H1 (cell line): Measurements from ENCODE around the gene TEX55. TPM values are rescaled to one million over a fixed set of nuclear protein-coding genes. Genes with fewer than 3 reads are reported as not detected.

ENCODE experiments used
- CTCF ChIA-PET: fragments of 300-600 bp; sonication (Branson Sonifier 250); formaldehyde crosslinking; loops from one replicate; lab custom pipeline; 2021; ENCODE audit not compliant: partially characterized antibody; lab: Charles Lee
- POLR2A ChIA-PET: fragments of 300-600 bp; sonication (Branson Sonifier 250); formaldehyde crosslinking; loops from one replicate; lab custom pipeline; 2021; ENCODE audit warnings: inconsistent platforms; ENCODE audit not compliant: partially characterized antibody; lab: Charles Lee
- DNase-seq, 2 experiments: peaks; one replicate each; pipeline versions ENCODE4 v3.0.0 to v3.0.0-alpha.2; 2010 to 2022; ENCODE audit warnings: low spot score in 2 of 2, low read depth in 1 of 2, mixed read lengths in 1 of 2
- FAIRE-seq: peaks from 2 replicates; lab custom pipeline; 2011; peaks lifted over from hg19 to GRCh38; lab: Jason Lieb, UNC
- H2AFZ ChIP-seq: 2 replicates; pipeline ENCODE4 v1.8.1; 2012; ENCODE audit warnings: low read length, inconsistent platforms
- H2AK5ac ChIP-seq: 2 replicates; pipeline ENCODE4 v1.6.1; 2013; ENCODE audit warnings: low read depth, low read length
- H2BK120ac ChIP-seq: replicated peaks from 2 replicates; pipeline ENCODE3; 2013; ENCODE audit warnings: low read depth, low read length, inconsistent platforms
- H2BK12ac ChIP-seq: 2 replicates; pipeline ENCODE4 v1.6.1; 2013; ENCODE audit warnings: low read depth, low read length
- H2BK15ac ChIP-seq: 2 replicates; pipeline ENCODE4 v1.6.1; 2013; ENCODE audit warnings: low read length
- H2BK20ac ChIP-seq: 2 replicates; pipeline ENCODE4 v1.6.1; 2013; ENCODE audit warnings: low read length
- H2BK5ac ChIP-seq: 2 replicates; pipeline ENCODE4 v1.6.1; 2013; ENCODE audit warnings: low read depth, low read length
- H3K14ac ChIP-seq: 2 replicates; pipeline ENCODE4 v1.6.1; 2013; ENCODE audit warnings: inconsistent platforms; ENCODE audit not compliant: insufficient read length
- H3K18ac ChIP-seq: 2 replicates; pipeline ENCODE4 v1.6.1; 2013; ENCODE audit warnings: low read length; ENCODE audit errors: extremely low read depth
- H3K23ac ChIP-seq: 2 replicates; pipeline ENCODE4 v1.6.1; 2013; ENCODE audit warnings: inconsistent platforms; ENCODE audit not compliant: insufficient read length
- H3K23me2 ChIP-seq: 2 replicates; pipeline ENCODE4 v1.6.1; 2013; ENCODE audit warnings: low read depth, low read length
- H3K27ac ChIP-seq: 2 replicates; pipeline ENCODE4 v1.6.1; 2011; ENCODE audit warnings: low read depth, low read length, inconsistent platforms
- H3K27me3 ChIP-seq, 4 experiments: replicated peaks in 1 of 4; 1 replicate in 1 of 4; 2 replicates in 3 of 4; pipeline versions ENCODE4 v1.6.1 to v1.8.1; 2011 to 2013; ENCODE audit warnings: low read length in 3 of 4, mild to moderate bottlenecking in 3 of 4, inconsistent platforms in 2 of 4, mixed read lengths in 2 of 4, moderate library complexity in 1 of 4; ENCODE audit not compliant: control insufficient read depth in 3 of 4, insufficient read depth in 3 of 4; ENCODE audit errors: extremely low read depth in 1 of 4
- H3K36me3 ChIP-seq, 4 experiments: 2 replicates each; pipeline versions ENCODE4 v1.6.1 to v1.8.1; 2011 to 2013; ENCODE audit warnings: mild to moderate bottlenecking in 4 of 4, low read length in 3 of 4, moderate library complexity in 2 of 4, control low read depth in 1 of 4, inconsistent platforms in 1 of 4; ENCODE audit not compliant: insufficient read depth in 4 of 4, control insufficient read depth in 2 of 4
- H3K4ac ChIP-seq: replicated peaks from 2 replicates; pipeline ENCODE3; 2013; ENCODE audit warnings: low read length, low read depth, mixed read lengths, inconsistent platforms; ENCODE audit not compliant: insufficient read length
- H3K4me1 ChIP-seq, 4 experiments: replicated peaks in 1 of 4; 1 replicate in 1 of 4; 2 replicates in 3 of 4; pipeline versions ENCODE4 v1.6.1 to v1.8.1; 2011 to 2013; ENCODE audit warnings: low read length in 3 of 4, inconsistent platforms in 2 of 4, mixed read lengths in 1 of 4; ENCODE audit not compliant: insufficient read depth in 4 of 4, control insufficient read depth in 3 of 4
- H3K4me2 ChIP-seq, 2 experiments: 2 replicates each; pipeline versions ENCODE4 v1.6.1 to v1.8.1; 2011 to 2013; ENCODE audit warnings: low read depth in 2 of 2, low read length in 2 of 2, control low read depth in 1 of 2, inconsistent platforms in 1 of 2, mild to moderate bottlenecking in 1 of 2; ENCODE audit not compliant: insufficient read depth in 1 of 2
- H3K4me3 ChIP-seq, 4 experiments: fragments of 200-600, 300-600 bp in 1 of 4; sonication (generic), shearing (Covaris generic), sonication (Bioruptor Twin) in 1 of 4; 2 replicates each; pipeline versions ENCODE4 v1.5.1 to v1.8.1; 2011 to 2016; ENCODE audit warnings: low read length in 4 of 4, low read depth in 3 of 4, control low read depth in 2 of 4, inconsistent platforms in 2 of 4, mild to moderate bottlenecking in 2 of 4, mixed read lengths in 1 of 4, moderate library complexity in 1 of 4; ENCODE audit not compliant: insufficient read depth in 2 of 4; ENCODE audit errors: extremely low read depth in 1 of 4
- H3K56ac ChIP-seq: replicated peaks from 2 replicates; pipeline ENCODE3; 2013; ENCODE audit warnings: low read depth, mild to moderate bottlenecking, mixed read lengths, low read length, inconsistent platforms; ENCODE audit not compliant: insufficient read length
- H3K79me1 ChIP-seq: 2 replicates; pipeline ENCODE4 v1.6.1; 2013; ENCODE audit warnings: low read depth, low read length, control low read depth
- H3K79me2 ChIP-seq, 2 experiments: 2 replicates each; pipeline versions ENCODE4 v1.6.1 to v1.8.1; 2012 to 2013; ENCODE audit warnings: low read length in 2 of 2, mild to moderate bottlenecking in 2 of 2, inconsistent platforms in 1 of 2; ENCODE audit not compliant: insufficient read depth in 2 of 2, control insufficient read depth in 1 of 2
- H3K9ac ChIP-seq, 4 experiments: replicated peaks in 1 of 4; 1 replicate in 1 of 4; 2 replicates in 3 of 4; pipeline versions ENCODE4 v1.6.1 to v1.8.1; 2011 to 2013; ENCODE audit warnings: low read depth in 3 of 4, low read length in 3 of 4, control low read depth in 2 of 4, mild to moderate bottlenecking in 2 of 4, moderate library complexity in 2 of 4, inconsistent platforms in 1 of 4; ENCODE audit errors: extremely low read depth in 1 of 4
- H3K9me3 ChIP-seq, 2 experiments: 2 replicates each; pipeline versions ENCODE4 v1.6.1 to v1.8.1; 2012 to 2013; ENCODE audit warnings: mild to moderate bottlenecking in 2 of 2, moderate library complexity in 2 of 2, control low read depth in 1 of 2, inconsistent platforms in 1 of 2, low read depth in 1 of 2, low read length in 1 of 2, mixed read lengths in 1 of 2; ENCODE audit not compliant: insufficient read depth in 2 of 2
- H4K20me1 ChIP-seq, 2 experiments: replicated peaks in 1 of 2; 2 replicates each; pipeline versions ENCODE3 to v1.8.1; 2011 to 2013; ENCODE audit warnings: inconsistent platforms in 2 of 2, low read length in 2 of 2, mild to moderate bottlenecking in 1 of 2; ENCODE audit not compliant: insufficient read depth in 2 of 2, control insufficient read depth in 1 of 2
- H4K5ac ChIP-seq: 2 replicates; pipeline ENCODE4 v1.6.1; 2013; ENCODE audit warnings: low read length, low read depth, mixed read lengths, inconsistent platforms; ENCODE audit not compliant: insufficient read length
- H4K8ac ChIP-seq: 2 replicates; pipeline ENCODE4 v1.8.0; 2013; ENCODE audit warnings: mild to moderate bottlenecking, moderate library complexity, low read length, inconsistent platforms; ENCODE audit not compliant: insufficient read depth; ENCODE audit errors: extremely low read depth
- H4K91ac ChIP-seq: replicated peaks from 2 replicates; pipeline ENCODE3; 2013; ENCODE audit warnings: low read length, mixed read lengths, inconsistent platforms; ENCODE audit not compliant: insufficient read length
- BCL11A ChIP-seq, 2 experiments: IDR thresholded peaks; one replicate each; pipeline ENCODE4 v1.6.1; 2011; ENCODE audit warnings: low read depth in 2 of 2, low read length in 2 of 2, mild to moderate bottlenecking in 2 of 2
- CEBPB ChIP-seq: IDR thresholded peaks from 2 replicates; pipeline ENCODE4 v1.6.1; 2012; ENCODE audit warnings: low read depth, low read length
- CHD2 ChIP-seq: IDR thresholded peaks from 2 replicates; pipeline ENCODE4 v1.6.1; 2012; ENCODE audit warnings: low read length, improper control_type of control experiment
- EP300 ChIP-seq, 2 experiments: IDR thresholded peaks; 1 replicate in 1 of 2; 2 replicates in 1 of 2; pipeline ENCODE4 v1.6.1; 2011 to 2012; ENCODE audit warnings: low read depth in 2 of 2, low read length in 2 of 2, mild to moderate bottlenecking in 2 of 2, borderline replicate concordance in 1 of 2, inconsistent platforms in 1 of 2, moderate library complexity in 1 of 2
- NRF1 ChIP-seq: IDR thresholded peaks from 2 replicates; pipeline ENCODE4 v1.6.1; 2011; ENCODE audit warnings: mild to moderate bottlenecking, low read depth, low read length, improper control_type of control experiment
- PHF8 ChIP-seq: fragments of 200-600 bp; sonication (generic); conservative IDR thresholded peaks from 2 replicates; pipeline ENCODE4 v1.7.1; 2012; ENCODE audit warnings: low read depth, mild to moderate bottlenecking, inconsistent platforms, low read length, moderate library complexity
- RBBP5 ChIP-seq: IDR thresholded peaks from 2 replicates; pipeline ENCODE4 v1.7.1; 2012; ENCODE audit warnings: low read depth, mild to moderate bottlenecking, inconsistent platforms, low read length, moderate library complexity, borderline replicate concordance
- RFX5 ChIP-seq: IDR thresholded peaks from 2 replicates; pipeline ENCODE4 v1.6.1; 2011; ENCODE audit warnings: low read depth, low read length, improper control_type of control experiment, borderline replicate concordance
- RXRA ChIP-seq: IDR thresholded peaks from 2 replicates; pipeline ENCODE4 v1.6.1; 2011; ENCODE audit warnings: low read depth, mild to moderate bottlenecking, low read length, moderate library complexity; ENCODE audit not compliant: insufficient read depth
- SIX5 ChIP-seq: IDR thresholded peaks from 2 replicates; pipeline ENCODE4 v1.6.1; 2011; ENCODE audit warnings: mild to moderate bottlenecking, low read depth, low read length
- YY1 ChIP-seq: IDR thresholded peaks from 2 replicates; pipeline ENCODE4 v1.6.1; 2011; ENCODE audit warnings: low read depth, mild to moderate bottlenecking, low read length
- WGBS, 2 experiments: shearing (Covaris generic) in 1 of 2; methylation state at CpG; one replicate each; pipeline versions ENCODE4 v1.1.6 to v1.1.7; 2013 to 2015; ENCODE audit warnings: low lambda C conversion rate in 2 of 2, mixed read lengths in 2 of 2, inconsistent platforms in 1 of 2, low coverage in 1 of 2, missing lambda C conversion rate in 1 of 2; ENCODE audit not compliant: insufficient replicate concordance in 2 of 2, insufficient coverage in 1 of 2, insufficient read length in 1 of 2; ENCODE audit errors: extremely low coverage in 1 of 2, missing lambda C conversion rate in 1 of 2; 5-methylcytosine and 5-hydroxymethylcytosine counted together
- polyA plus RNA-seq, 7 experiments: library from polyadenylated mRNA; depleted of rRNA in 3 of 7; stranded (reverse) in 5 of 7; unstranded in 2 of 7; fragments of >200 nt in 5 of 7; fragments of 200-250 nt in 2 of 7; gene quantifications; 1 replicate in 5 of 7; 2 replicates in 1 of 7; 4 replicates in 1 of 7; pipeline versions ENCODE4 v1.2.1 to v1.2.3, GENCODE V29; 2011 to 2013; ENCODE audit warnings: missing spikeins in 2 of 7, mixed read lengths in 2 of 7
- total RNA-seq: library from RNA; stranded (reverse); fragmentation: NEBNext Ultra II Directional; extraction: Animal tissue kit (Norgen Biotek cat#: 25700); gene quantifications from 2 replicates; pipeline ENCODE4 v1.2.1, GENCODE V29; 2021

The TEX55 gene
- total and polyA plus RNA-seq, 2 of the 8 experiments (the other 6 are each of a cell fraction or from before 2014, with no cell fraction given), result not detected

GRCh38 chr3:119099785-119100184, 46.2 kb upstream of the TEX55 start:
- POLR2A ChIA-PET, result no interaction called here
- H4K20me1 ChIP-seq, result no peaks in the 10 kb centered on the region

More at GRCh38 chr3:119099785-119100184, 46.2 kb upstream of the TEX55 start:
- no peak overlapping the region for H4K8ac ChIP-seq
- CTCF ChIA-PET, result interaction anchor here (0.6 to 18.0 kb wide), 7 partner anchors 10 to 488 kb away, joined by 3 to 619 read pairs (median 7); no protein-coding TSS in a partner anchor
- H3K23me2 ChIP-seq, result no peaks in the 10 kb centered on the region
- no peak overlapping the region for H3K18ac ChIP-seq
- H2BK20ac ChIP-seq, result no peak overlapping the region
- no peak overlapping the region for H3K4me2 ChIP-seq
- H3K79me1 ChIP-seq, result no peaks in the 10 kb centered on the region
- H3K9ac ChIP-seq, result no peak overlapping the region
- H2BK15ac ChIP-seq, result no peak overlapping the region
- no peak overlapping the region for H3K27ac ChIP-seq
- 87% methylated on average over 2 of the region's 2 CpGs; no CpG with 5 or more reads in 1 of the 2 experiments for WGBS, 2 experiments
- H3K4me1 ChIP-seq, result no peaks in the 10 kb centered on the region
- H4K5ac ChIP-seq, result no peak overlapping the region
- H3K23ac ChIP-seq, result no peak overlapping the region
- DNase-seq, result no peak
- H2BK12ac ChIP-seq, result no peak overlapping the region
- no peak overlapping the region for H3K14ac ChIP-seq
- TF ChIP-seq RXRA, result no peak
- no peak for TF ChIP-seq YY1
- TF ChIP-seq RFX5, result no peak
- no peak for TF ChIP-seq PHF8
- no peak for TF ChIP-seq RBBP5
- TF ChIP-seq CEBPB, result no peak
- no peak for TF ChIP-seq NRF1
- TF ChIP-seq SIX5, result no peak
- TF ChIP-seq BCL11A (IDR thresholded peaks at IDR 0.05; ENCODE audit: low read depth in 2 of 2, low read length in 2 of 2), result no peak
- TF ChIP-seq CHD2, result no peak
- no peak for TF ChIP-seq EP300 (IDR thresholded peaks at IDR 0.05; ENCODE audit: borderline replicate concordance in 1 of 2, low read depth in 2 of 2, low read length in 2 of 2)
- H2AFZ ChIP-seq, result no peak overlapping the region
- H4K91ac ChIP-seq, result no peak overlapping the region
- no peaks in the 10 kb centered on the region for H3K27me3 ChIP-seq
- no peak overlapping the region for H2AK5ac ChIP-seq
- no peak overlapping the region for H2BK120ac ChIP-seq
- no peak overlapping the region for H3K56ac ChIP-seq
- H3K36me3 ChIP-seq, result no peaks in the 10 kb centered on the region
- no peak overlapping the region for H3K4ac ChIP-seq
- no peak overlapping the region for H2BK5ac ChIP-seq
- H3K79me2 ChIP-seq, result no peaks in the 10 kb centered on the region
- no peaks in the 10 kb centered on the region for H3K9me3 ChIP-seq
- FAIRE-seq, result no peak
- H3K4me3 ChIP-seq, result no peak overlapping the region
